HG03159 (cell line): ENCODE measurements around the gene IMMP2L.

Experiments
- ATAC-seq: cut with Tn5 transposase; IDR thresholded peaks from one replicate; pipeline ENCODE4 v1.9.1; 2021; ENCODE audit warnings: mild to moderate bottlenecking, moderate library complexity; ENCODE audit not compliant: unreplicated experiment

Gene IMMP2L

GRCh38 chr7:111180338-111180737, 382.0 kb downstream of the IMMP2L start:
- ATAC-seq = no peak

GRCh38 chr7:111175908-111176441, 386.3 kb downstream of the IMMP2L start:
- ATAC-seq = no peak

GRCh38 chr7:111174510-111174909, 387.8 kb downstream of the IMMP2L start:
- no peak for ATAC-seq

- no peak for ATAC-seq
Measured at GRCh38 chr7:111173990-111174389, 388.3 kb downstream of the IMMP2L start.

GRCh38 chr7:111173528-111173927, 388.8 kb downstream of the IMMP2L start:
- ATAC-seq = no peak

- no peak for ATAC-seq
Measured at GRCh38 chr7:111172564-111173257, 389.6 kb downstream of the IMMP2L start.

- ATAC-seq = no peak
Measured at GRCh38 chr7:111168182-111168581, 394.1 kb downstream of the IMMP2L start.

GRCh38 chr7:111164442-111164841, 397.9 kb downstream of the IMMP2L start:
- no peak for ATAC-seq

GRCh38 chr7:111162692-111163091, 399.6 kb downstream of the IMMP2L start:
- no peak for ATAC-seq

GRCh38 chr7:111160297-111160696, 402.0 kb downstream of the IMMP2L start:
- ATAC-seq = no peak

GRCh38 chr7:111159426-111159825, 402.9 kb downstream of the IMMP2L start:
- ATAC-seq = no peak

GRCh38 chr7:111150709-111151108, 411.6 kb downstream of the IMMP2L start:
- no peak for ATAC-seq

- peak; percentile 50 for ATAC-seq
Measured at GRCh38 chr7:111147708-111148533, 414.4 kb downstream of the IMMP2L start.

GRCh38 chr7:111146136-111146535, 416.2 kb downstream of the IMMP2L start:
- no peak for ATAC-seq

GRCh38 chr7:111145472-111145871, 416.8 kb downstream of the IMMP2L start:
- no peak for ATAC-seq

- ATAC-seq = no peak
Measured at GRCh38 chr7:111140091-111140865, 422.0 kb downstream of the IMMP2L start.

GRCh38 chr7:111138586-111138985, 423.7 kb downstream of the IMMP2L start:
- no peak for ATAC-seq

GRCh38 chr7:111138193-111138569, 424.1 kb downstream of the IMMP2L start:
- peak; percentile 96 for ATAC-seq

- peak; percentile 60 for ATAC-seq
Measured at GRCh38 chr7:111137296-111138192, 424.7 kb downstream of the IMMP2L start.

GRCh38 chr7:111132833-111133232, 429.5 kb downstream of the IMMP2L start:
- no peak for ATAC-seq
